Left renal pelvis (tissue), 4 donors: Measurements from ENCODE around the gene GNAL. TPM values are rescaled to one million over a fixed set of nuclear protein-coding genes. Genes with fewer than 3 reads are reported as not detected.
"Not testable (repeated sequence)": the region's sequence is repeated elsewhere in the genome, so short reads cannot be mapped to it uniquely, and the experiment has no call there.

Source experiments
- DNase-seq, 4 donors: peaks; one replicate each; pipeline ENCODE4 v3.0.0-alpha.2; 2013; ENCODE audit warnings: low read depth in 4 of 4, low spot score in 3 of 4
- polyA plus RNA-seq, 4 donors: library from polyadenylated mRNA; unstranded; fragments of 120-200 nt; gene quantifications; one replicate each; pipeline ENCODE4 v1.2.1, GENCODE V29; 2013; ENCODE audit not compliant: insufficient read length in 4 of 4

GNAL gene
- polyA plus RNA-seq, 4 donors: 3.5 to 5.1 (median 4.9) TPM

DNA sequence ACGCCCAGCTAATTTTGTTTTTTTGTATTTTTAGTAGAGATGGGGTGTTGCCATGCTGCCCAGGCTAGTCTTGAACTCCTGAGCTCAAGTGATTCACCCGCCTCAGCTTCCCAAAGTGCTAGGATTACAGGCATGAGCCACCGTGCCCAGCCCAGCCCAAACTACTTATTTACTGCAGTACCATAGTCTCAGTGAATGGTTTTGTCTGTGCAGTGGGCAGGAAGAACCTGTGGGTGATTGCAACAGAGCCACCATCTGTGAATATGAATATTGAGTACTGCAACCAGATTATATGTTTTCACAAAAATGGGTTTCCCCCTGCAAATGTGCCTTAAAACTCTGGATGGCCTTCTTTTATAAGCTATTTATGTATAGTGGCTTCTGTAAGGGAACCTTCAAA lies 210.0 kb downstream of the GNAL start:
- DNase-seq: no peak

DNA sequence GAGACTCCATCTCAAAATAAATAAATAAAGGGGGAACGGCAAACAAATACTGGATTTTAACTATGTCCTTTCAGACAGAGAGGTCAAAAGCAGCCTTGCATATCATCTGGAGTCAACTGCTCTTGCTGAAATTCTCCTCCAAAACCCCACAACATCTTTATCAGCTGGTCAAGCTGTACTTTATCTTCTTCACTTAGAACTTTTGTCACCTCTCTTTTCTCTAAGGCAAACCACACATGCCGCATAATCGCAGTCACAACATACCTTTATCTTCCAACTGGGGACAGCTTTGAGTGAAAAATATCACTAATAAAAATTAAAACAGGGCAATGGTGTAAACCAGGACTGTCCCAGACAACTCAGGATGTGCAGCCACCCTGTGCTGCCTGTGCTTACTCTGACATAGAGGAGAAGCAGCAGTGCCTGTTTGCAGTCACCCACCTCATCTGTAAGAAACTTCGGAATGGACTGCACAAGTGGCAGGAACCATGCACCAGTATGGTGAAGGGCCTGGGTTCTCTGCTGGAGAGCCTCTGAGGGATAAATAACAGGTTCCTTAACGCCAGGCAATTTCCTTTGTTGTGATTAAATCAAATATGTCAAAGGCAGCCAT lies 212.9 kb downstream of the GNAL start:
- no peak for DNase-seq

- no peak for DNase-seq
Observed at GRCh38 chr18:11902522-11903292, 213.6 kb downstream of the GNAL start.

DNA sequence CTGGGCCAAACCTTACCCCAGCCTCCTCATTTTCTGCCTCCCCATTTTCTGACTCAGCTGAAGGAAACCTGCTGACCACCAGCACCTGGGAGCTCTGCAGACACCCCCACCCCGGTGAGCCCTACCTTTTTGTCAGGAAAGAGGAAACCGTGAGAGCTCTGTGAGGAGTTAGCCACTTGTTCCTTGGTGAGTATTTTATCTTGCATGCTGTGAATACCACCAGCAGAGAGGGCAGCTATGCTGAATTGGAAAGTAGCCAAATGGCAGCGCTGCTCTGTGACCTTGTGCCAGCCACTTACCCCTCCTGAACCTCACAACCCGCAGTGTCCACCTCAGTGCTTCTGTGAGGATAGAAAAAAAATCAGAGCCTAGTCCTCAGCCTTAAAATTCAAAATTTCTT lies 216.5 kb downstream of the GNAL start:
- no peak for DNase-seq

DNA sequence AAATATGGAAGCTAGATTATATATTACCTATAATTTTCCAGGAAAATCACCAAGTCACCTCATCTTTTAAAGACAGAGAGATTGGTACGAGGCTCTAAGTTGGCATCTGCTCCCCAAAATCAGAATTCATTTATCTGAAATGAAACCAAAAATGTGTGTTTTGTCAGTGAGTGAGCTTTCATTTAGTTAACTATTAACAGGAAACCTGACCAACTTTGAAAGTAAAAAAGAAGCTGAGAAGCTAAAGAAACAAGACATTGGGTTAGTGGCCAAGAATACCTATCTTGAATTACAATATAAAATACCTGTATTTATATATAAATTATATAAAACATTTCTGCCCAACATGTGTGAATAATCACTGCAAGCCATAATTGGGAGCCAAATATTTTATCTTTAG lies 217.1 kb downstream of the GNAL start:
- DNase-seq: no peak

GRCh38 chr18:11906926-11907874 lies 218.1 kb downstream of the GNAL start:
- no peak for DNase-seq

- DNase-seq: peak; percentile 75 to 79 (median 78)
Observed at GRCh38 chr18:11908182-11909060, 219.4 kb downstream of the GNAL start, which contains the start of gene MPPE1. MPPE1 (minus strand) TSS chr18:11908317; CDS start chr18:11897264, 11,053 bp downstream.

DNA sequence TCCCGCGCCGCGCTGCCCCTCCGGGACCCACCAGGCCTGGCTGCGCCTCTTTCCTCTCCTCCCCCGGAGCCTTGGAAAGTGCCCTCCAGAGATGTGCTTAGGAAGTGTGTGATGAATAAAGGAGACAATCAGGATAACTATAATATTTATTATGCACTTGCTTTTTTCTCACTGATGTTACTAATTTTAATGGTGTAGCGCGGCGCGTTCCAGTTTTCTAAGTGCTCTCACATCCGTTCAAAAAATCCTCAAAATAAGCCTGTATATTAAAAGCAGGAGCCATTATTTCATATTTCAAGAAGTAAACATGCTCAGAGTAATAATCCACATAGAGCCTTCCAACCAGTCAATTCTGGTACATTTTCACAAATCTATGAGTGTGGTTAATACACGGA lies 220.0 kb downstream of the GNAL start:
- DNase-seq: no peak

DNA sequence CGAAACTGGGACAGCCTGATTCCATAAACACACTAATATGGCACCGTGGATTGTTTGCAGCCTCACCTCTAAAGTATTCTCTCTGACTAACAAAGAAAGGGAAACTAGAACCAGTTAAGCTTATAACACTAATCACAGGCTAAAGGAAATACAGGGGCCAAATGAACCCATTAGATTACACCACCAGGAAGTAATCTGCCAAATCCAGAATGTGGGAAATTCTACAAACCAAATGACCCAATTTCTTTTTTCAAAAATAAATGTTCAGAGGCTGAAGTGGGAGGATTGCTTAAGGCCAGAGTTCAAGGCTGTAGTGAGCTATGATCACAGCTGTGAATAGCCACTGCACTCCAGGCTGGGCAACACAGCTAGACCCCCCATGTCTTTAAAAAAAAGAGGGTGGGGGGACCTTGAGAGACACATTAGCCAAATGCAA lies 220.5 kb downstream of the GNAL start:
- DNase-seq: no peak

DNA sequence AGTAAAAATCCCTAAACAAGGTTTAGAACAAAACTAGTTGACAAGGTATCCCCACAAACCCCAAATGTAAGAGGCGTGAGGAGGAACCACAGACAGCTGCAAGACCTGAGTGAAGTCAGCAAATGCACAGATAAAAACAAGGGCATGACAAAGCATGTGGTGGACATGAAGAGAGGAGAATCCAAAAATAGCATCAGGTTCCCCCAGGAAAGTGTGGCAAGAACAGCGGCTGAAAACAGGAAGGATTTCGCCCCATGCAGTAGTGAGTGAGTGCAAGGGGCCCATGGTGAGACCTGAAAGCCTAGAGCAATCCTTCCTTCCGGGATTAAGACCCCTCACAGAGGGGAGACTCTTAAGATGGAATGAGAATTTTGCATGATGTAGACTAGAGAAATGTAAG lies 227.8 kb downstream of the GNAL start:
- not testable (repeated sequence) for DNase-seq

- DNase-seq: not testable (repeated sequence)
Observed at GRCh38 chr18:11919522-11919921, 230.5 kb downstream of the GNAL start.

DNA sequence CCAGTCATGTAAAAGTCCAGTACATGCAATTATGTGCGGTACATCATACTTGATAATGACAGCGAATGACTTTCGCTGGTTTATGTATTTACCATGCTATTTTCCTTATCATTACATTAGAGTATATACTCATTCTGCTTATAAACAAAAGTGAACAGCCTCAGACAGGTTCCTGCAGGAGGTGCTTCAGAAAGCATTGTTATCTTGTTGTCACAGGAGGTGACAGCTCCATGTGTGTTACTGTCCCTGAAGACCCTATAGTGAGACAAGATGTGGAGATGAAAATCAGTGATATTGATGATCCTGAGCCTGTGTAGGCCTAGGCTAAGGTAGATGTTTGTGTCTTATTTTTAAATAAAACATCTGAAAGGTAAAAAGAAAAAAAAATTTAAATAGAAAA lies 234.4 kb downstream of the GNAL start:
- no peak for DNase-seq

DNA sequence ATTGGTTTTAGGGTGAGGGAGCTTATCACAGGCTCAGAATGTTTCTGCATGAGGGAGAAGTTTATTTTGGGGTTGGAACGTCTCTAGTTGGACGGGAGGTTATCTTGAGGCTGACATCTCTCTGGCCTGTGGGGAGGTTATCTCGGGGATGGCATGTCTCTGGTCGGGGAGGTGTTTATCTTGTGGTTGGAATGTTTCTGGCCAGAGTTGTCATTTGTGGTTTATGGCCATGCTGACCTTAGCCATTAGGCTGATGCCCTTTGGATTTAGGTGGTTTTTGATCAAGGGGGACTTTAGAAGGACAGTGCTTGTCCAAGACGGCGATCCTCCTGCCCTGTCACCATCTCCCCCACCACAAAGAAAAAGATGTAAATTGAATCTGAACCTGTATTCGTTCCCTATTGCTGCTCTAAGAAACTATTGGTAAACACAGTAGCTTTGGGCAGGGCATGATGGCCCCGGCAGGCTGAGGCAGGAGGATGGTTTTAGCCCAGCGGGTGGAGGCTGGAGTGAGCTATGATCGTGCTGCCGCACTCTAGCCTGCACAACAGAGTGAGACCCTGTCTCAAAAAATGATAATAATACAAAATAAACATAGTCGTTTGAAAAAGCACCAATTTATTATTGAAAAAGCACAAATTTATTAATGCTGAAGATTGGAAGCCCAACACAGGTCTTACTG lies 236.9 kb downstream of the GNAL start:
- DNase-seq: no peak

- DNase-seq: no peak
Observed at GRCh38 chr18:11927497-11927896, 238.4 kb downstream of the GNAL start.

DNA sequence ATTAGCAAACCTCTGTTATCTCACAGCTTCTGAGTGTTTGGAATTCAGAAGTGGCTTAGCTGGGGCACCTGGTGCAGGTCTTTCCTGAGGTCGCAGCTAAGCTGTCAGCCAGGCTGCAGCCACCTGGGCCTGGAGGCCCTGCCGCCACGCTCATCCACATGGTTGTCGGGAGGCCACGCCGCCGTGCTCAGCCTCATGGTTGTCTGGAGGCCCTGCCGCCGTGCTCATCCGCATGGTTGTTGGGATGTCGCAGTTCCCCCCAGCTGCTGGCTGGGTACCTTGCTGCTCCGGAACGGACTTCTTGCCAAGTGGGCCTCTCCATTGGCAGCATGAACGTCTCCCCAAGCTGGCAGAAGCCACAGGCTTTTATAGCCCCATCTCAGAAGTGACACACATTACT lies 243.3 kb downstream of the GNAL start:
- DNase-seq: no peak
